ENCODE data around the gene PCNX2.

PCNX2 gene

DNA sequence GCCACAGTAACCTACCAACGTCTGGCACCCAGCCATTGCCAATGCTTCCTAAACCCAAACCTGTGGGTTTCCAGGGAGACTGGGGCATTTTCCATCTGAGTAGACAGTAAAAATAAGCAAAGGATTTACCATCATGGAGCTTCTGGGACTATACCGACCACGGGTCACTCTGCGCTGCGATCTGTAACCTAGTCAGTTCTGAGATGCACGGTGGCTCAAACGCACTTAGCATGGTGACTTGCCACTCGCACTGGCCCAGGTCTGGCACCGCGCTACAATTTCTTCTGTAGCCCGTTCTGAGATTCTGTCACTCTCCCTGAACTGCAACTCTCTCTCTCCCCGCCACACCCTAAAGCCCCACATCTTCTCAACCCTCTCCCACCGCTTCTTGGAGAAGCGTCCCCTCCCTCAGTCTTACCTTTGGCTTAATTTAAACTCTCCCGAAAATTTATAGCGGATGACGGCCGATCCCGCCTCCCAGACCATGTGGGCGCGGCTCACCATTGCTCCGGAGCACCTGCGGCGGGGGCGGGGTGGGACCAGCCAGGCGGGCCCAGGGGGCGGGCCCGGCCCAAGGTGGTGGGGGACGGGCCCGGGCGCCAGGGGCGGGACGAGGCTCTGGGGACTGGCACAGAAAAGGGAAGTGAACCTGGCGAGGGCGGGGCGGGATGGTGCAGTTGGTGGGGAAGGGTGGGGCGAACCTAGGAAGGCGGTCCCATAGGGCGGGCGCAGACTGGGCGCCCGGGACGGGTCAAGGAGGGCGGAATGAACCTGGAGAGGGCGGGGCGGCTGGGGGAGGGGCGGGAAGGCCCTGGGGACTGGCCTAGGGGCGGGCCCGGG, 31.5 kb upstream of the PCNX2 start:
- TF ChIP-seq ZNF274 (IDR thresholded peaks at IDR 0.05; ENCODE audit: low read depth, low read length): no peak
- no peak overlapping the region; the same call in 1 of the 2 replicates for H3K4me3 ChIP-seq (ENCODE audit: low read length)

DNA sequence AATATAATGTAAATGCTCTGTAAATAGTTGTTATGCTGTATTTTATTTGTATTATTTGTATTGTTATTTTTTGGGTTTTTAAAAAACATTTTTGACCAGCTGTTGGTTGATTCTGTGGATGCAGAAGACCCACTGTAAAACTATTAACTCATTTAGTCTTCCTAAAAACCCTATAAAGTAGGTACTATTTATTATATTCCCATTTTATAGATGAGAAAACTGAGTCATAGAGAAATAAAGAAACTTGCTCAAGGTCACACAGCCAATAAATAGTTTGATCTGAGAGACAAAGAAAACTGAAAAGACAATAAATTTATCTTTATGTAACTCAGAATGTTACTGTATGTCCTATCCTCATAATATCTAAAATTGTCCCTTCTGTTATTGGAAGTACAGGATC, 30.8 kb upstream of the PCNX2 start:
- no peak overlapping the region for H3K4me3 ChIP-seq (ENCODE audit: low read length)
- TF ChIP-seq ZNF274 (IDR thresholded peaks at IDR 0.05; ENCODE audit: low read depth, low read length): no peak

DNA sequence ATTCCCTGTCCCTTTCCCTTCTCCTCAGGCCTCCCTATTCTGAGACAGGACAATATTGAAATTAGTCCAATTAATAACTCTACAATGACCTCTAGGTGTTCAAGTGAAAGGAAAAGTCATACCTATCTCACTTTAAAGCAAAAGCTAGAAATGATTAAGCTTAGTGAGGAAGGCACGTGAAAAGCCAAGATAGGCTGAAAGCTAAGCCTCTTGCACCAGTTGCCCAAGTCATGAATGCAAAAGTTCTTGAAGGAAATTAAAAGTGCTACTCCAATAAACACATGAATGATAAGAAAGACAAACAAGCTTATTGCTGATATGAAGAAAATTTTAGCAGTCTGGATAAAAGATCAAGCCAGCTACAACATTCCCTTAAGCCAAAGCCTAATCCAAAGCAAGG, 28.2 kb upstream of the PCNX2 start:
- H3K4me3 ChIP-seq (ENCODE audit: low read length): no peak overlapping the region
- no peak for TF ChIP-seq ZNF274 (IDR thresholded peaks at IDR 0.05; ENCODE audit: low read depth, low read length)

DNA sequence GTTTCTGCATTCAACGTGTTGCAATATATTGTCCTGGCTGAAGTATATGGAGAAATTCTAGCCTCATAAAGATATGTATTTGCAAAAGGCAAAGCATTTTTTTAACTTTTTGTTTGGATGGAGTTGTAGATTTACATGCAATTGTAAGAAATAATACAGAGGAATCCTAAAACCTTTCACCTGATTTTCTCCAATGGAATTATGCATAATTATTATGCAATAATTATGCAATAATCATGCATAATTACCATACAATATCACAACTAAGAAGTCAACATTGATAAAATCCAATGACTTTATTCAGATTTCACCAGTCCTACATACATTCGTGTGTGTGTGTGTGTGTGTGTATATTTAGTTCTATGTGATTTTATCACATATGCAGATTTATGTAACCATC, 24.5 kb upstream of the PCNX2 start:
- TF ChIP-seq ZNF274 (IDR thresholded peaks at IDR 0.05; ENCODE audit: low read depth, low read length): no peak
- no peak overlapping the region for H3K4me3 ChIP-seq (ENCODE audit: low read length)

DNA sequence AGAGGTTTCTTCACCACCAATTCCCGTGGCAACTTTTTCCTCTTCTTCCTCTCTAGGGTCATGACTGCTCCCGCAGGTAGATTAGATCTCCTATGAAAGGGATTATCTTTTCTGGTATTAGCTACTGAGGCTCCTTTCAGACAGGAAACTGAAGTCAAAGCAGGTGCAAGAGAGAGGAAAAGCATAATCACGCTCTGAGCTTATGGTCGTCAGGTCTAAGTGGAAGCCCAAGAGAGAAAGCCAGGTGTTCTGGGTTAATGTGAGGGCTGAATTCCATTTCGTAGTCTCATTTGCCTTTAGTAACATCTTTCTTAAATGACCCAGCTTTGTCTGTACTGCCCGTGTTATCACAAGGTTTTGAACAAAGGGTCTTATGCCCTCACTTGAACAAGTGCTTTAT, 23.7 kb upstream of the PCNX2 start:
- no peak overlapping the region for H3K4me3 ChIP-seq (ENCODE audit: low read length)
- TF ChIP-seq ZNF274 (IDR thresholded peaks at IDR 0.05; ENCODE audit: low read depth, low read length): no peak

DNA sequence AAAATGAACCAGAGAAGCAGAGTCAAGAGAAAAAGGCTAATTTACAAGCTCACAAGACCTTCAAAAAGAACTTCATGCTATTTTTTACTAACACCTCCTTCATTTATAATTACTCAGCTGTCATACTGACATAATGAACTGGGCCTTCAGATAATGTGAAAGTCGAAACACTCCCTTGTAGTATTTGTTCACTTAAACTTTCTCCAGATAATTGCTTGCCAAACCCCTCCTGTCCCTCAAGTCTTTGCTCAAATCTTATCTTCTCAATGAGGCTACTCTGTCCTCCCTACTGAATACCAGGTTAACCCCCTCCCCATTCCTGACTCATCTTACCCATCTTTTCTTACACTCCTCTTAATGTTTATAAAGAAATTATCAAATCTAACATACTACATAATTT, 20.9 kb upstream of the PCNX2 start:
- no peak for TF ChIP-seq ZNF274 (IDR thresholded peaks at IDR 0.05; ENCODE audit: low read depth, low read length)

DNA sequence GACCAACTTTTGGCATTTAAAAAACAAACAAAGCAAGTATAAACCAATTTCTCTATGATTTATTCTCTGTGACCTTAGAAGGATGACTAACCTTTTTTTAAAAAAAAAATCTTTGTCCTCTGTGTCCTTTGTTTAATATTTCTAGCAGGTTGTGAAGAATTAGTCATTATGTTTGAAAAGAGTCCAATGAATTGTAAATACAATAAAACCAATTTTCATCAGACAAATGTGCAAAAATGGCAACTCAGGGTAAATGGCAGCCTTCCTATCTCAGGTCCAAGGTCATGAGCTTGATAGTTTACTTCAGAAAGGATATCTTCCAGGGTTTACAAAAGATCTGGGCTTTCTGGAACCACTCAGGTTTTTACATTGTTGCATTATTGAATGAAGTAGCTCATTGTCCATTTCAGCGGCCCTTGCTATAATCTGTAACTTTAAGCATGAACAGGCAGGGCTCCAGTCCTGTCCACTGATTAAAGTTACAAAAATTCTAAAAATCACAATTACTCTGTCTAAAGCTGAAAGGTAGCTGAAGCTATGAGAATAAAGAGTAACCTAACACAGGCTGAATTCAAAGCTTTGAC, 20.3 kb upstream of the PCNX2 start:
- no peak overlapping the region for H3K4me3 ChIP-seq (ENCODE audit: low read length)
- no peak for TF ChIP-seq ZNF274 (IDR thresholded peaks at IDR 0.05; ENCODE audit: low read depth, low read length)

More for the DNA sequence above, 20.9 kb upstream of the PCNX2 start:
- H3K4me3 ChIP-seq (ENCODE audit: low read length): no peak overlapping the region

DNA sequence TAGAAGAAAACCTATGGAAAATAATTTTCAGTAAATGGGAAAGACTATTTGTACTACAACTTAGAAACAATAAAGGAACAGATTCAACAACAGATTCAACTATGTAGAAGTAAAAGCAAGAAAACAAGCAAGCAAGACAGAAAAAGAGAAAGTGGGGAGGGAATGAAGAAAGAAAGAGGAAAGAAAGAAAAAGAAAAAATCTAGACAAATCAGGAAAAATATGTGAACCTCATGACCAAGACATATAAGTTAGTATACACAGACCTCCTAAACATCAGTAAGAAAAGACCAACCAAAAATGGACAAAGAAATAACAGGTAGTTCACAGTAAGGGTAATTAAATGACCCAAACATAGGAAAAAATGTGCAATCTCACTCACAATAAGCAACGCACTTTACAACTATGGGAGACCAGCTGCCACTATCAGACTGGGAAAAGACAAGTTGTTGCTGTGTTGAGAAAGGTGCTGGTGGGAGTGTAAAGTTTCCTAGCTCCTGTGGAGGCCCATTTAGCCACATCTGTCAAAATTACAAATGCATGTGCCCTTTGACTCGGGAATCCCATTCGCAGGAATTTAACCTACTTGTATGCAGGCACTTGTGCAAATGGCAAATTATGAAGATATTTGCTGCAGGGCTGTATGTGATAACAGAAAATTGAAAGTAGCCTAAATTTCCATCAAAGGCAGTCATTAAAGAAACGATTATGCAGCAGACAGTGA, 18.1 kb upstream of the PCNX2 start:
- no peak for TF ChIP-seq ZNF274 (IDR thresholded peaks at IDR 0.05; ENCODE audit: low read depth, low read length)
- no peak overlapping the region for H3K4me3 ChIP-seq (ENCODE audit: low read length)

DNA sequence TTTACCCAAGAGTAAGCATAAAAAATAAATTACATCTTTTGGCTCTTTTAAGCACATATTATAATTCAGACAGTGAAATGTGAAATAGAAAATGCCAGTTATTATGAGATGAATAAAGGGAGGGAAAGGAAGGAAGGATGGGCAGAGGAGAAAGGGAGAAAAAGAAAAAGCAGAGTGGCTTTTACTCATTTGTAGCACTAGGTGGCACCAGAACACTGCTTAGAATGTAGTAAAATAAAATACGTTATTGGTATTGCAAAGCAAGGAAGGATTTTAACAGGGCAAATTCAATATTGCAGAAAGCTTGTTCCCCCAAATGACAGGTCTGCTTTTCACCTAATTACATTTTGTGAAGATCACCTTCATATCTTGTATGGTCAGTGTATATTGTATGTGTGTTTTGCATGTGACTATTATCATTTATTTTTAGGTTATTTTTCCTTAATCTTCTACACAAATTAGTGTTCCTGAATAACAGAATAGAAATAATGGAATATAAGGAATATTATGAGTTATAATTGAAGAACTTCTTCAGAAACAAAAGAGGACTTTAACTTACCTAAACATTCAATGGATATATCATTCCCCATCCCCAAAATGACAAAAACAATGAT, 9.1 kb upstream of the PCNX2 start:
- H3K4me3 ChIP-seq (ENCODE audit: low read length): no peak overlapping the region
- TF ChIP-seq ZNF274 (IDR thresholded peaks at IDR 0.05; ENCODE audit: low read depth, low read length): no peak

DNA sequence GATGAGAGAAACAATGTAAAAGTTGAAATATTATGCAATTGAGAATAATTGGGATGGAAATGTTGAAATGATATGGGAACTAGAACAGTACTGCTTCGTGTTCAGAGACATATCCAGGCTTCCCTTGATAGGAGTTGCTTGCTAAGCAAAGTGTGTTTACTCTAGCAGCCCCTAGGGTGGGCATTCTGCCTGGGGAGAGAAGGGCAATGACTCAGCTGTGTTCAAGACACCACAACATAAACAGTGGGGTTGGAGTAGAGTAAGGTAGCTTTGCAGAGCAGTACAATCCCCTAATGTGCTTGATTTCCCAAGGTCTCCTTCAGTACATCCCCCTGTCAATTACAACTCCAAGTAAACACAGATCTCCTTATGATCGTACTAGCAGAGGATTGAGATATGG, 4.8 kb upstream of the PCNX2 start:
- no peak for TF ChIP-seq ZNF274 (IDR thresholded peaks at IDR 0.05; ENCODE audit: low read depth, low read length)
- H3K4me3 ChIP-seq (ENCODE audit: low read length): no peak overlapping the region

DNA sequence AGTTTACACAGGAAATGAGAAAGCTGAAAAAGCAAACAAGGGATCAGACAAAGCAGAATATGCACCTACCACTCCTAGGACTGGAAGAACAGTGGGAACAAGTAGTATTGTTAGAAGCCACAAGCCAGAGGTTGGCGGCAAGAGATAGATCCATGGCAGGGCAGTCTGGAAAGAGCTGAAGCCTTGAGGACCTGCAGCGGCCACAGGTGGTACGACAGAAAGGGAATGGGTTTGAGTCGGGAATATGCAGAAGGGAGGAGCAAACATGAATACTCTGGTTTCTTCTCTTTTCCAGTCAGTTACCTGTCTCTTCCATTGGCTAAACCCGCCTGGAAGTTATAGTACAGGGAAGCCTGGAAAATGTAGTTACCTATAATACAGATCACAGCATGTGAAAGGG, 3.9 kb upstream of the PCNX2 start:
- TF ChIP-seq ZNF274 (IDR thresholded peaks at IDR 0.05; ENCODE audit: low read depth, low read length): no peak
- H3K4me3 ChIP-seq (ENCODE audit: low read length): no peak overlapping the region

DNA sequence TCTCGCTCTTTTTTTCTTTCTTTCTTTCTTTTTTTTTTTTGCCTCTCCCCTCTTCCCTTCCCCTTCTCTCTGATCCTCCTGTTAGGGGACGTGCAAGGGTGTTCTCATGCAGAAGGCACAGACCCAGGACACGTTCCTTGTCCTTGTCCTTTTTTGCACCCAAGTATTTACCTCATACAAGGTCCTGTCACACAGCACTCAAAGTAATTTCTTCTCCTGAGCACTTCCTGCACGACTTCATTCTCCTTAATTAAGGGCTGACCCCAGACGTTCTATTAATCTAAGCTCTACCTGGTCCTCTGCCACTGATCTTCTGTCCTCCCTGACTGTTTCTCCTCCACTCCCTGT, 424 bp upstream of the PCNX2 start:
- H3K4me3 ChIP-seq (ENCODE audit: low read length): peak overlapping the region; percentile 94
- TF ChIP-seq ZNF274 (IDR thresholded peaks at IDR 0.05; ENCODE audit: low read depth, low read length): no peak

DNA sequence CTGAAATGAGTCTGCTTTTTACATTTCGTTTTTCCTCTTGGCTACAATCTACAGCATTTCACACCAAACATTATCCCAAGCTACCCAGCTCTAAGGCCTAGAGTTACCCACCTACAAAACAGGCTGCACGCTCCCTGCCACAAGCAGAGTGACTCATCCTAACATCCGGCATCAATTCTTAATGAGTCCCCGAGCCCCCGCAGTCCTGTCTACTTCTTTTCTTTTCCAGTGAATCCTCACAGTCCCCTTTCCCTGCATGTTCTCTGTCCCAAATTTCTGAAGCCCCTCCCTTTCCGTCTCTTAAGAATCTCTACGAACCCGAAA, 650 bp downstream of the PCNX2 start:
- peak overlapping the region; percentile 94 for H3K4me3 ChIP-seq (ENCODE audit: low read length)
- TF ChIP-seq ZNF274 (IDR thresholded peaks at IDR 0.05; ENCODE audit: low read depth, low read length): no peak

DNA sequence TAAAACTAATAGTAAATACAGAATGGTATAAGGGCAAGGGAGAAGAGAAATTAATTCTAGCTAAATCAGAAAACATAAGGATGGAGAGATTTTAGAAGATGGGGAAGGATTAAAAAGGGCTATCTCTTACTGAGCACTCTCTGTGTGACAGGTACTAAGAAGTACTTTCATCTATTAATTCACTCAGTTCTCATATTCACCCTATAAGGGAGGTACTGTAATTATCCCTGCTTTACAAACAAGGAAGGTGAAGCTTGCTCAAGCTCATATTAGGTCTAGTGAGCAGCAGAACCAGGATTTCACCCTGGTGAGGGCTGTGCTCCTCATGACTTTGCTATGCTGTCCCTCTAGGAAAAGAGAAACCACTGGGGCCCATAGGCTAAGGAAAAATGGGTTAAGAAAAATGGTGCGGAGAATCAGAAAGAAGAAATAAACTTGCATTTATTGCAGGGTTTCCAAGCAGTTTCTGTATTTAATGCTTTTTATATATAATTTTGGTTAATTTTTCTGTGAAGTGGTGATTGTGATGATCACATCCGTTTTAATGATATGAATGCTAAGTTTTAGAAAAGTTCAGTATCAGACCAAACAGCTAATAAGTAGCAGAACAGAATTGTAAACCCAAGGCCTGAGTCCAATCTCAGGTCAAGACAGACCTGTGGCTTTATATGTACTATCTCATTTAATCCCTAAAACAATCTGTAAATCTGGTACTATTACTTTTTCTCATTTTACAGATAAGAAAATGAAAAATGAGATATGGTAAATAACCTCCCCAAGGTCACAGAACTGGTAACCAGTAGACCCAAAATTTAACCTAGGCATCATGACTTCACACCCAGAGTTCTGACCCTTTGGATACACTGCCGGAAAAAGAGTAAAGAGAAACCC, 1.7 kb downstream of the PCNX2 start:
- no peak for TF ChIP-seq ZNF274 (IDR thresholded peaks at IDR 0.05; ENCODE audit: low read depth, low read length)
- H3K4me3 ChIP-seq (ENCODE audit: low read length): no peak overlapping the region; the same call in 1 of the 2 replicates

Data from GM08714 (cell line).